Adipocyte (in vitro differentiated cells): ENCODE measurements around the gene TNFAIP8.
"Not testable (repeated sequence)": the region's sequence is repeated elsewhere in the genome, so short reads cannot be mapped to it uniquely, and the experiment has no call there.

Experiments
- DNase-seq: peaks from one replicate; pipeline ENCODE4 v3.0.0-alpha.2; 2015; ENCODE audit warnings: low read depth
- H3K27me3 ChIP-seq: replicated peaks from 2 replicates; pipeline ENCODE4 v1.7.0; 2013; ENCODE audit warnings: mild to moderate bottlenecking, low read length, moderate library complexity; ENCODE audit not compliant: control insufficient read depth, insufficient read depth
- H3K36me3 ChIP-seq: 2 replicates; pipeline ENCODE4 v1.7.0; 2013; ENCODE audit warnings: low read length, mild to moderate bottlenecking, moderate library complexity; ENCODE audit not compliant: control insufficient read depth, insufficient read depth, severe bottlenecking
- H3K4me1 ChIP-seq: 2 replicates; pipeline ENCODE4 v1.7.0; 2013; ENCODE audit warnings: mild to moderate bottlenecking, low read length, moderate library complexity; ENCODE audit not compliant: control insufficient read depth, insufficient read depth
- H3K4me3 ChIP-seq: 2 replicates; pipeline ENCODE4 v1.7.0; 2013; ENCODE audit warnings: mild to moderate bottlenecking, low read length, moderate library complexity
- H3K9ac ChIP-seq: 2 replicates; pipeline ENCODE4 v1.7.0; 2013; ENCODE audit warnings: mild to moderate bottlenecking, low read length, moderate library complexity
- H3K9me3 ChIP-seq: 2 replicates; pipeline ENCODE4 v1.7.0; 2013; ENCODE audit warnings: mild to moderate bottlenecking, low read length, moderate library complexity; ENCODE audit not compliant: control insufficient read depth

Gene TNFAIP8

DNA sequence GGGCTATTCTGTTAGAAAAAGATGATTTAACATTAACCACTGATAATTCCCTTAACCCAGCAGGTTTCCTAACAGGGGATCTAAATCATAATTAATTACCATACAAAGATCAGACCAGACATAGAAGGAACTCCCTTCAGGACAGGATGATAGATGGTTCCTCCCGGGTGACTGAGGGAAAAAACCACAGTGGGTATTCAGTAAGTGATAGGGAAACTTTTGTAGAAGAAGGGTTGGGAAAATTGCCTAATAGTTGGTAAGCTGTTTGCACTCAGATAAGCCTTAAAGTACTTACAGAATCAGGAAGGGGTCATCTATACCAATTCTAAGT is 82.7 kb downstream of the TNFAIP8 start:
- H3K4me1 ChIP-seq, DNase-seq, H3K36me3 ChIP-seq, H3K9me3 ChIP-seq, H3K4me3 ChIP-seq, H3K9ac ChIP-seq: not testable (repeated sequence)
- H3K27me3 ChIP-seq: peaks cover 26% of the 10 kb centered on the region

GRCh38 chr5:119439140-119439631 is 83.4 kb downstream of the TNFAIP8 start:
- no peak overlapping the region for H3K4me3 ChIP-seq
- peaks cover 26% of the 10 kb centered on the region for H3K27me3 ChIP-seq
- no peaks in the 10 kb centered on the region for H3K9me3 ChIP-seq
- H3K36me3 ChIP-seq: no peaks in the 10 kb centered on the region
- H3K9ac ChIP-seq: no peak overlapping the region
- no peaks in the 10 kb centered on the region for H3K4me1 ChIP-seq
- DNase-seq: no peak

DNA sequence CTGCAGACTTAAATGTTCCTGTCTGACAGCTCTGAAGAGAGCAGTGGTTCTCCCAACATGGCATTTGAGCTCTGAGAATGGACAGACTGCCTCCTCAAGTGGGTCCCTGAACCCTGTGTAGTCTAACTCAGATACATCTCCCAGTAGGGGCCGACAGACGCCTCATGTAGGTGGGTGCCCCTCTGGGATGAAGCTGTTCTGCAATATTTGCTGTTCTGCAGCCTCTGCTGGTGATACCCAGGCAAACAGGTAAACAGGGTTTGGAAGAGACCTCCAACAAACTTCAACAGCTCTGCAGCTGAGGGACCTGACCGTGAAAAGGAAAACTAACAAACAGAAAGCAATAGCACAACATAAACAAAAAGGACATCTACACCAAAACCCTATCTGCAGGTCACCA is 83.8 kb downstream of the TNFAIP8 start:
- not testable (repeated sequence) for DNase-seq, H3K9ac ChIP-seq, H3K9me3 ChIP-seq, H3K36me3 ChIP-seq, H3K4me3 ChIP-seq, H3K4me1 ChIP-seq
- H3K27me3 ChIP-seq: peaks cover 26% of the 10 kb centered on the region

GRCh38 chr5:119444643-119445042 is 88.8 kb downstream of the TNFAIP8 start:
- not testable (repeated sequence) for H3K27me3 ChIP-seq, H3K9ac ChIP-seq, H3K4me3 ChIP-seq, DNase-seq, H3K4me1 ChIP-seq, H3K9me3 ChIP-seq, H3K36me3 ChIP-seq

- Histone ChIP-seq H3K9me3 (peaks cover 12% of the 10 kb centered on the region), H3K36me3 (no peaks in the 10 kb centered on the region), H3K27me3 (peaks cover 2% of the 10 kb centered on the region), H3K4me1 (no peaks in the 10 kb centered on the region), H3K4me3 (no peak overlapping the region), H3K9ac (no peak overlapping the region)
- DNase-seq: no peak
These were observed 89.7 kb downstream of the TNFAIP8 start for GRCh38 chr5:119445544-119445943.
